Parathyroid adenoma (tissue), 2 donors: Measurements from ENCODE around the gene YWHAB.
A peak's percentile ranks its signal among the peaks of the same experiment; 100 is the strongest.

Experiments
- H2AFZ ChIP-seq: fragments of 300-600 bp; sonication (generic); one replicate; pipeline ENCODE4 v1.7.0; 2017; ENCODE audit warnings: antibody characterized with exemption, mild to moderate bottlenecking
- H3K27ac ChIP-seq: fragments of 300-600 bp; sonication (generic); one replicate; pipeline ENCODE4 v1.7.0; 2017
- H3K27me3 ChIP-seq: fragments of 300-600 bp; sonication (generic); one replicate; pipeline ENCODE4 v1.7.0; 2017; ENCODE audit warnings: low read length; ENCODE audit not compliant: control insufficient read depth, insufficient read depth
- H3K36me3 ChIP-seq: fragments of 300-600 bp; sonication (generic); one replicate; pipeline ENCODE4 v1.7.0; 2017; ENCODE audit warnings: low read length; ENCODE audit not compliant: control insufficient read depth, insufficient read depth
- H3K4me1 ChIP-seq: fragments of 300-600 bp; sonication (generic); one replicate; pipeline ENCODE4 v1.7.0; 2017; ENCODE audit warnings: control low read depth
- H3K4me2 ChIP-seq: fragments of 300-600 bp; sonication (generic); one replicate; pipeline ENCODE4 v1.7.0; 2017; ENCODE audit warnings: low read length
- H3K4me3 ChIP-seq: fragments of 300-600 bp; sonication (generic); one replicate; pipeline ENCODE4 v1.7.0; 2017; ENCODE audit warnings: low read depth, low read length
- H3K79me2 ChIP-seq: fragments of 300-600 bp; sonication (generic); one replicate; pipeline ENCODE4 v1.7.0; 2017; ENCODE audit warnings: control low read depth
- H3K9ac ChIP-seq: fragments of 300-600 bp; sonication (generic); one replicate; pipeline ENCODE4 v1.7.0; 2017; ENCODE audit warnings: mild to moderate bottlenecking
- H3K9me3 ChIP-seq: fragments of 300-600 bp; sonication (generic); one replicate; pipeline ENCODE4 v1.7.0; 2017; ENCODE audit warnings: low read length; ENCODE audit not compliant: control insufficient read depth
- TF ChIP-seq, protein P1 (sequence below): fragments of 300-600 bp; sonication (generic); IDR thresholded peaks from one replicate; pipeline ENCODE4 v1.7.0; 2017; ENCODE audit warnings: antibody characterized with exemption, mild to moderate bottlenecking
- donor health status: primary hyperparathyroidism.

The YWHAB gene

DNA sequence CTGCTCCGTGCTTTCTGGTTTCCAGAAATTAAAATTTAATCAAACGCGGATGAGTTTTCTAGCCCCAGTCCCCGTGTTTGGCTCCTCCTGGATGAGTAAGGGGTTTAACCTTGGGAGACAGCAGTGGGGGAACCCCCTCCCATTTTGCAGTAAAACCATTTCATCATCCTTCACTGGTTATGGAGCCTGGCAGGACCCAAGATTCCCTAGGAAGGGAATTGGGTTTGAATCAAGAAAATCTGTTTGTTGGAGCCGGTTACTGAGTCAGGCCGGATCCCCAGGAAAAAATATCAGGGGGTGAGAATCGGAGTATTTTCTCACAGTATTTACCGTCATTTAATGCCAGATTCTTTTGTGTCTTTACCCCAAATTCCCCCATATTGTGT lies 754 bp downstream of the YWHAB start:
- Histone ChIP-seq H3K27me3 (no peaks in the 10 kb centered on the region), H3K79me2 (peaks cover 46% of the 10 kb centered on the region), H3K27ac (peak overlapping the region; percentile 73), H2AFZ (peak overlapping the region; percentile 80), H3K4me1 (peaks cover 14% of the 10 kb centered on the region), H3K4me3 (peak overlapping the region; percentile 84), H3K36me3 (no peaks in the 10 kb centered on the region), H3K9me3 (no peaks in the 10 kb centered on the region), H3K4me2 (peak overlapping the region; percentile 82), H3K9ac (peak overlapping the region; percentile 22)
- TF ChIP-seq, protein P1, sequence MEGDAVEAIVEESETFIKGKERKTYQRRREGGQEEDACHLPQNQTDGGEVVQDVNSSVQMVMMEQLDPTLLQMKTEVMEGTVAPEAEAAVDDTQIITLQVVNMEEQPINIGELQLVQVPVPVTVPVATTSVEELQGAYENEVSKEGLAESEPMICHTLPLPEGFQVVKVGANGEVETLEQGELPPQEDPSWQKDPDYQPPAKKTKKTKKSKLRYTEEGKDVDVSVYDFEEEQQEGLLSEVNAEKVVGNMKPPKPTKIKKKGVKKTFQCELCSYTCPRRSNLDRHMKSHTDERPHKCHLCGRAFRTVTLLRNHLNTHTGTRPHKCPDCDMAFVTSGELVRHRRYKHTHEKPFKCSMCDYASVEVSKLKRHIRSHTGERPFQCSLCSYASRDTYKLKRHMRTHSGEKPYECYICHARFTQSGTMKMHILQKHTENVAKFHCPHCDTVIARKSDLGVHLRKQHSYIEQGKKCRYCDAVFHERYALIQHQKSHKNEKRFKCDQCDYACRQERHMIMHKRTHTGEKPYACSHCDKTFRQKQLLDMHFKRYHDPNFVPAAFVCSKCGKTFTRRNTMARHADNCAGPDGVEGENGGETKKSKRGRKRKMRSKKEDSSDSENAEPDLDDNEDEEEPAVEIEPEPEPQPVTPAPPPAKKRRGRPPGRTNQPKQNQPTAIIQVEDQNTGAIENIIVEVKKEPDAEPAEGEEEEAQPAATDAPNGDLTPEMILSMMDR = no peak

DNA sequence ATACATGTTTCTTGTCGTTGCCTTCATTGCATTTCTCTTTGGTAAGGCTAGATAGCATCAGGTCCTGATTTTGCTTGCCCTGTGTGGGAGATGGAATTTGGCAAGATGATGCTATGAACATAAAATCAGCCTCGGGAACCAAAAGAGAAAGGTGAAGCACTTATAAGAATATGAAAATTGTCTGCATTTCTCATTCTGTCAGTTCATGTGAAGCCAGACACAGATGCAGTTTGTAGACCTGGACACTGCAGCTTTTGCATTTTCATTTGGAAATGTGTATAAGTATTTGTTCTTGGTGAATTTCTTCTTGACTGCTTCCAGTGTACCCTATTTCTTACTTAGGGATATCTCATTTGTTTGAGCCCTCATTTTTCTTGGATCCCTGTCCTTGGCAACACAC lies 1.3 kb downstream of the YWHAB start:
- TF ChIP-seq, protein P1 = no peak
- Histone ChIP-seq H3K4me3 (peak overlapping the region; percentile 84), H3K9ac (no peak overlapping the region), H3K36me3 (no peaks in the 10 kb centered on the region), H2AFZ (no peak overlapping the region), H3K27me3 (no peaks in the 10 kb centered on the region), H3K79me2 (peaks cover 50% of the 10 kb centered on the region), H3K4me2 (peak overlapping the region; percentile 82), H3K27ac (no peak overlapping the region), H3K9me3 (no peaks in the 10 kb centered on the region), H3K4me1 (peaks cover 18% of the 10 kb centered on the region)

DNA sequence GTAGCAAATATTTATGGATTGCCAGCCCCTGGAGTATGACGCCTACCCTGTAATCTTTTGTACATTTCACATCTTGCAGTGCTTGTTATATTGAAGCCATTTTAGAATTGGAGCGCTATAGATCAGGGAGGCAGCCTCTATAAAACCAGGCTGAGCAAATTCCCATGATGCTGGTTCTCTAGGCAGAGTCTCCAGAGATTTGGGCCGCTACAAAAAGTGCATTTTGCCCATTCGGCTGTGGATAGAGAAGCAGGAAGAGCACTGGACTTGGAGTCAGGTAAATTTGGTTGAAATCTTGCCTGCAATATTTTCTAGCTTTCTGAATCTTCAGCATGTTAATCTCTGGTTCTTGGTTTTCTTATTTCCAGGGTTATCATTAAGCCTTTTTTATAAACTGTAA lies 2.0 kb downstream of the YWHAB start:
- H3K4me1 ChIP-seq = peaks cover 18% of the 10 kb centered on the region
- no peak overlapping the region for H3K9ac ChIP-seq
- H3K79me2 ChIP-seq = peaks cover 52% of the 10 kb centered on the region
- no peak overlapping the region for H3K4me3 ChIP-seq
- H3K4me2 ChIP-seq = peak overlapping the region; percentile 82
- H3K36me3 ChIP-seq = no peaks in the 10 kb centered on the region
- no peak overlapping the region for H3K27ac ChIP-seq
- H3K9me3 ChIP-seq = no peaks in the 10 kb centered on the region
- no peaks in the 10 kb centered on the region for H3K27me3 ChIP-seq
- H2AFZ ChIP-seq = no peak overlapping the region
- TF ChIP-seq, protein P1 = no peak

DNA sequence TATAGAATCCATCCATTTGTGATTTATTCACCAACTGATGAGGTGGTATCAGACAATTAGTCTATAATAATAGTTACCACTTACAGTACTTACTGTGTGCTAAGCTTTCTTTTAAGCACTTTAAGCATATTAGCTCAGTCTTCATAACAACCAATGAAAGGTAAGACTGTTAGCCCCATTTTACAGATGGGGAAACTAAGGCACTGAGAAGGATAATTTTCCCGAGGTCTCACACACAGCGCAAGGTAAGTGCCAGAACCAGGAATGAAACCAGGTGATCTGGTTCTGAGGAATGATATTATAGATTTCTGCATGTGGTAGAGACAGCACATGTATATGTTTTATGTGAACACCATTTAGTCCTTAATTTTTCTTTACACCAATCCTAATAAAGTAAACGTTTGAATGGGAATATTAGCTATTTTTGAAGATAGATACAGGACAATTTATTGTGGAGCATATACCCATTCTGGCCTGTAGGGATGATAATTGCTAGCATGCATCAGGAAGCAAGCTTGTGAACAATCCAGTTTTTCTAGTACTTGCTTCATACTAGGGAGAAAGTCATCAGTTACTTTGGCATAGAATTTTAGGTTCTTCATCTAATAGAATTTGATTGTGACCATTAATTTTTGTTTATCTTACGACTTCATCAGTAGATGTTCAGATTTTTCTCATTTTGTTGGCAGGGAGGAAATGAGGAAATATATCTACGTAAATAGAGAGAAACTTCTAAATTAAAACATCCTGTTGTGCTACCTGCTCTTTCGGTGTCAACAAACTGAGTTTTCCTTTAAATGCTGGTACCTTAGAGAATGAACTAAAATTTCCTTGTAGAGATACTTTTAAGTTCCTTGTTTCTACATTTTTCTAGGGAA lies 3.0 kb downstream of the YWHAB start:
- Histone ChIP-seq H3K9me3 (no peaks in the 10 kb centered on the region), H3K79me2 (peaks cover 54% of the 10 kb centered on the region), H3K27me3 (no peaks in the 10 kb centered on the region), H3K27ac (no peak overlapping the region), H3K4me3 (peak overlapping the region; percentile 21), H3K36me3 (no peaks in the 10 kb centered on the region), H3K4me1 (peaks cover 18% of the 10 kb centered on the region), H2AFZ (no peak overlapping the region), H3K9ac (no peak overlapping the region), H3K4me2 (no peak overlapping the region)
- TF ChIP-seq, protein P1 = no peak

DNA sequence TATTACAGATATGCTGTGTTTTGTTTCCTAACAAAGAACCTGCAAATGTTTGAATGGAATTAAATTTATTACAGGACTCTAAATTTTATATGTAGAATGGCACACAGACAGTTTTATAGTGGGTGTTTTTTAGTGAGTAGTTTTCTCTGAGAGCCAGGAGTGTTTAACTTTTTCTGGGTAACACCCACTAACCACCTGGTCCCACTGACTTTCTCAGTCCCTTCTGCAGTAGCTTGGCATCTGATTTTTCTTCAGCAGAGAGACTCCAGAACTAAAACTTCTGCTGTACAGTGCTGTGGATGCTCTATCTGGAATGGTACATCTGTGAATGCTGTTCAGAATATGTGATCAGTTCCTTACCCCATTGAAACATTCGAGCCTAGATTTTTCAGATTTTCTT lies 6.3 kb downstream of the YWHAB start:
- Histone ChIP-seq H3K4me3 (no peak overlapping the region), H3K79me2 (peaks cover 60% of the 10 kb centered on the region), H3K9me3 (no peaks in the 10 kb centered on the region), H3K36me3 (no peaks in the 10 kb centered on the region), H3K4me2 (no peak overlapping the region), H3K27ac (no peak overlapping the region), H3K27me3 (no peaks in the 10 kb centered on the region), H3K4me1 (peaks cover 32% of the 10 kb centered on the region), H2AFZ (no peak overlapping the region), H3K9ac (no peak overlapping the region)
- TF ChIP-seq, protein P1 = no peak
